HCT116 (cell line): ENCODE measurements around the gene TCF15. TPM values are rescaled to one million over a fixed set of nuclear protein-coding genes. Genes with fewer than 3 reads are reported as not detected.

Experiments used
- ATAC-seq: fragments of 200-7000 bp; cut with Tn5 transposase; 2 replicates; pipeline ENCODE4 v1.9.1; 2020; ENCODE audit warnings: mild to moderate bottlenecking, moderate library complexity
- BruUV-seq: library from RNA; stranded (reverse); fragments of 400-500 nt; replicated peaks from 2 replicates; lab custom pipeline; 2021; lab: Mats Ljungman, UMichigan
- CTCF ChIA-PET: fragments of 300-600 bp; sonication (Branson Sonifier 250); formaldehyde crosslinking; loops from one replicate; lab custom pipeline; 2021; ENCODE audit warnings: antibody characterized with exemption; lab: Charles Lee
- POLR2A ChIA-PET: fragments of 300-600, 350-600 bp; sonication (Branson Sonifier 250); formaldehyde crosslinking; loops from one replicate; lab custom pipeline; 2021; ENCODE audit warnings: antibody characterized with exemption; lab: Charles Lee
- RAD21 ChIA-PET, 2 experiments: fragments of 300-600 bp; sonication (Branson Sonifier 250); formaldehyde crosslinking; loops; one replicate each; lab custom pipeline; 2023; ENCODE audit warnings: low total read pairs in 2 of 2; ENCODE audit not compliant: uncharacterized antibody in 2 of 2, unreplicated experiment in 2 of 2, low non-redundant PET in 1 of 2; lab: Charles Lee
- DNase-seq: peaks from one replicate; pipeline ENCODE4 v3.0.0-alpha.2; 2010; ENCODE audit warnings: low read depth, low spot score
- H2AFZ ChIP-seq: fragments of 200-600 bp; shearing (Covaris generic), sonication (generic); 2 replicates; pipeline ENCODE4 v1.6.1; 2017; ENCODE audit warnings: low read depth, mixed run types, mixed read lengths, antibody characterized with exemption, low read length; ENCODE audit not compliant: poor library complexity, severe bottlenecking
- H3K27ac ChIP-seq: 2 replicates; pipeline ENCODE4 v1.5.1; 2012; ENCODE audit warnings: low read depth, low read length
- H3K27me3 ChIP-seq: fragments of 200-600 bp; sonication (generic); 2 replicates; pipeline ENCODE4 v1.6.1; 2016; ENCODE audit warnings: mixed run types, low read length, mixed read lengths; ENCODE audit not compliant: insufficient read depth
- H3K36me3 ChIP-seq, 2 experiments: fragments of 200-500 bp in 1 of 2; fragments of 200-600 bp in 1 of 2; sonication (Bioruptor generic) in 1 of 2; sonication (generic) in 1 of 2; 2 replicates each; pipeline versions ENCODE4 v1.5.1 to v1.6.1; 2014 to 2016; ENCODE audit warnings: low read length in 2 of 2, inconsistent platforms in 1 of 2, mixed read lengths in 1 of 2, mixed run types in 1 of 2; ENCODE audit not compliant: insufficient read depth in 2 of 2, control insufficient read depth in 1 of 2
- H3K4me1 ChIP-seq, 2 experiments: fragments of 200-600 bp in 1 of 2; sonication (generic) in 1 of 2; 2 replicates each; pipeline versions ENCODE4 v1.5.1 to v1.6.1; 2012 to 2017; ENCODE audit warnings: low read length in 2 of 2, inconsistent platforms in 1 of 2, mild to moderate bottlenecking in 1 of 2, mixed read lengths in 1 of 2, mixed run types in 1 of 2, moderate library complexity in 1 of 2; ENCODE audit not compliant: insufficient read depth in 2 of 2, control insufficient read depth in 1 of 2
- H3K4me2 ChIP-seq: fragments of 200-600 bp; sonication (generic); 2 replicates; pipeline ENCODE4 v1.6.1; 2017; ENCODE audit warnings: mixed run types, low read length, mixed read lengths
- H3K4me3 ChIP-seq, 2 experiments: fragments of 200-600 bp in 1 of 2; sonication (generic) in 1 of 2; replicated peaks in 1 of 2; 2 replicates each; pipeline ENCODE4 v1.5.1; 2011 to 2016; ENCODE audit warnings: low read length in 2 of 2, control low read depth in 1 of 2, low read depth in 1 of 2, mild to moderate bottlenecking in 1 of 2, mixed read lengths in 1 of 2, mixed run types in 1 of 2
- H3K79me2 ChIP-seq: fragments of 200-600 bp; sonication (generic); 2 replicates; pipeline ENCODE4 v1.6.1; 2017; ENCODE audit warnings: mild to moderate bottlenecking, mixed run types, low read length, moderate library complexity, mixed read lengths; ENCODE audit not compliant: insufficient read depth
- H3K9ac ChIP-seq: fragments of 200-600 bp; sonication (generic); 2 replicates; pipeline ENCODE4 v1.6.1; 2016; ENCODE audit warnings: low read length, mixed read lengths
- H3K9me2 ChIP-seq: fragments of 200-600 bp; sonication (generic), shearing (Covaris generic); 2 replicates; pipeline ENCODE4 v1.6.1; 2017; ENCODE audit warnings: mixed run types, mild to moderate bottlenecking, moderate library complexity; ENCODE audit not compliant: insufficient read depth
- H3K9me3 ChIP-seq, 2 experiments: fragments of 200-500 bp in 1 of 2; fragments of 200-600 bp in 1 of 2; sonication (Bioruptor generic) in 1 of 2; sonication (generic) in 1 of 2; 2 replicates each; pipeline ENCODE4 v1.6.1; 2014 to 2017; ENCODE audit warnings: low read length in 2 of 2, mixed read lengths in 2 of 2, inconsistent platforms in 1 of 2, low read depth in 1 of 2, mild to moderate bottlenecking in 1 of 2, mixed run types in 1 of 2, moderate library complexity in 1 of 2; ENCODE audit not compliant: control insufficient read depth in 1 of 2, insufficient read depth in 1 of 2
- H4K20me1 ChIP-seq: fragments of 200-600 bp; sonication (generic), shearing (Covaris generic); 2 replicates; pipeline ENCODE4 v1.6.1; 2017; ENCODE audit warnings: mixed run types, mild to moderate bottlenecking, moderate library complexity; ENCODE audit not compliant: insufficient read depth
- CEBPB ChIP-seq: IDR thresholded peaks from 2 replicates; pipeline ENCODE4 v1.6.1; 2012; ENCODE audit warnings: low read depth
- ELF1 ChIP-seq: IDR thresholded peaks from 2 replicates; pipeline ENCODE4 v1.6.1; 2012; ENCODE audit warnings: low read depth, borderline replicate concordance
- EZH2 ChIP-seq: fragments of 200-600 bp; sonication (generic); IDR thresholded peaks from 2 replicates; pipeline ENCODE4 v1.6.1; 2017; ENCODE audit warnings: antibody characterized with exemption, mixed run types
- FOSL1 ChIP-seq: IDR thresholded peaks from 2 replicates; pipeline ENCODE4 v1.6.1; 2012; ENCODE audit warnings: low read depth
- MAX ChIP-seq: IDR thresholded peaks from 2 replicates; pipeline ENCODE4 v1.6.1; 2012
- POLR2A ChIP-seq: IDR thresholded peaks from 2 replicates; pipeline ENCODE4 v1.7.0; 2011; ENCODE audit warnings: borderline replicate concordance; ENCODE audit not compliant: insufficient read depth, insufficient read length; ENCODE audit errors: extremely low read depth
- REST ChIP-seq: IDR thresholded peaks from 2 replicates; pipeline ENCODE4 v1.6.1; 2012; ENCODE audit warnings: low read depth
- SP1 ChIP-seq: IDR thresholded peaks from 2 replicates; pipeline ENCODE4 v1.6.1; 2012; ENCODE audit warnings: low read depth
- ZBTB33 ChIP-seq: IDR thresholded peaks from 2 replicates; pipeline ENCODE4 v1.6.1; 2011; ENCODE audit warnings: mild to moderate bottlenecking, low read length, moderate library complexity; ENCODE audit not compliant: insufficient replicate concordance; ENCODE audit errors: extremely low read depth
- intact Hi-C: fragments of 100-400 bp; cut with micrococcal nuclease; formaldehyde crosslinking; loops from 2 replicates; pipeline ENCODE4 v1.10.0; 2022
- total RNA-seq: library from RNA; stranded (reverse); gene quantifications from one replicate; pipeline ENCODE4 v1.2.1, GENCODE V29; 2021; ENCODE audit not compliant: unreplicated experiment
- TF ChIP-seq, protein P1 (sequence below): IDR thresholded peaks from 2 replicates; pipeline ENCODE4 v1.6.1; 2012

Gene TCF15
- total RNA-seq, 1 experiment from 2014 or later, result not detected

- Histone ChIP-seq H2AFZ (peak overlapping the region; percentile 58), H3K27me3 (no peaks in the 10 kb centered on the region), H3K9ac (no peak overlapping the region), H3K36me3 (no peaks in the 10 kb centered on the region), H3K79me2 (no peaks in the 10 kb centered on the region), H3K9me3 (no peaks in the 10 kb centered on the region), H3K4me3 (no peak overlapping the region), H3K4me1 (peaks cover 0 to 4% of the 10 kb centered on the region in 2 experiments; a peak in 2 of 4 replicates), H3K9me2 (no peaks in the 10 kb centered on the region), H3K4me2 (no peak overlapping the region), H3K27ac (no peak overlapping the region), H4K20me1 (no peaks in the 10 kb centered on the region)
- CTCF ChIA-PET, result interaction anchor here (1.2 to 3.9 kb wide), 5 partner anchors 8 to 177 kb away, joined by 3 to 29 read pairs (median 4); no protein-coding TSS in a partner anchor
- intact Hi-C loops, result loop anchor here (10.0 kb wide), 2 partner anchors 202 to 392 kb away; partner anchors contain the start of gene SLC52A3
- TF ChIP-seq, protein P1, sequence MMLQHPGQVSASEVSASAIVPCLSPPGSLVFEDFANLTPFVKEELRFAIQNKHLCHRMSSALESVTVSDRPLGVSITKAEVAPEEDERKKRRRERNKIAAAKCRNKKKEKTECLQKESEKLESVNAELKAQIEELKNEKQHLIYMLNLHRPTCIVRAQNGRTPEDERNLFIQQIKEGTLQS, result no peak
- no peak for ATAC-seq
- BruUV-seq, result no TSS peak
- RAD21 ChIA-PET, result no interaction called here
- POLR2A ChIA-PET, result interaction anchor here (1.4 kb wide), 1 partner anchor 83 kb away, joined by 5 read pairs; no protein-coding TSS in a partner anchor
- DNase-seq, result no peak
Observed at GRCh38 chr20:562232-562897, 47.7 kb downstream of the TCF15 start.

DNA sequence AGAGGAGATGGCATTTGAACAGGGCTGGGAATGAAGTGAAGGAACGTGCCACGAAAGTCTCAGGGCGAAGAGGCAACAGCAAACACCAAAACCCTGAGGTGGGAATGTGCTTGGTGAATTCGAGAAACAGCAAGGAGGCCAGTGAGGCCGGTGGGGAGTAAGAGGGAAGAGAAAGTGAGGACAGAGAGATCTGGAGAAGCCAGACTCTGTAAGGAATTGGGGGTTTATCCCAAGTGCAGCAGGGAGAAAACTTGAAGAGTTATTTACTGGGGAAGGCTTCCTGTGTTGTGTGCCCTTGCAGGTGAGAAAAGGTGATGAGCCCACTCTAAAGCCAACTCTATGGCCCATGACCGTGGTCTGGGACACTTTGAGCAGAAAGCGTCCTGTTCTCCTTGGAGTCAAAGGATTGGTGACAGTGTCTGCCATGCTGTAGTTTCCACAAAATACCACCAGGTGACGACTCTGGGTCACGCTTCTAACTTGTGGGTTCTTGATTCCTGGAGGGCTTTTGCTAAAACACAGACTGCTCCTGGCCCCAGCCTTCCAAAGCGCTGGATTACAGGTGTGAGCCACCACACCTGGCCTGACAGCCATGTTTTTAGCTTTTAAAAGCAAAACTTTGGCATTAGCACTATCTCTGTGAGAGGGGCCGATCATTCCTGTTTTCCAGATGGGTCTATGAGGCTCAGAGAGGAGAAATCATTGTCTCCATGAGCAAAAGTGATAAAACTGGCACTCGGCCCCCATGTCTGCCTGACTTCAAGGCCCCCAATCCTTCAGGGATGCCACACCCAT lies 48.5 kb downstream of the TCF15 start:
- H3K36me3 ChIP-seq, result no peaks in the 10 kb centered on the region
- H4K20me1 ChIP-seq, result no peaks in the 10 kb centered on the region
- H2AFZ ChIP-seq, result peak overlapping the region; percentile 79
- H3K79me2 ChIP-seq, result no peaks in the 10 kb centered on the region
- ChIA-PET RAD21 (interaction anchor here (1.0 kb wide), 2 partner anchors 83 to 84 kb away, joined by 4 to 6 read pairs; no protein-coding TSS in a partner anchor), CTCF (interaction anchor here (1.2 to 3.9 kb wide), 8 partner anchors 9 to 207 kb away, joined by 3 to 29 read pairs (median 6); partner anchors contain the start of gene SLC52A3), POLR2A (interaction anchor here (1.4 kb wide), 1 partner anchor 84 kb away, joined by 5 read pairs; no protein-coding TSS in a partner anchor)
- no TSS peak for BruUV-seq
- no peaks in the 10 kb centered on the region for H3K27me3 ChIP-seq
- no peak overlapping the region for H3K27ac ChIP-seq
- DNase-seq (peak; percentile 73), ATAC-seq (peak; percentile 95)
- H3K9me2 ChIP-seq, result no peaks in the 10 kb centered on the region
- peak overlapping the region; percentile 40 for H3K4me2 ChIP-seq
- H3K4me3 ChIP-seq, result no peak overlapping the region
- H3K4me1 ChIP-seq, result 0 out of 4 replicates have a peak, but pooled peaks cover 0 to 3% of the 10 kb centered on the region in 2 experiments
- H3K9me3 ChIP-seq, result no peaks in the 10 kb centered on the region
- intact Hi-C loops, result loop anchor here (1.0 to 10.0 kb wide), 5 partner anchors 84 to 393 kb away; partner anchors contain the start of gene SLC52A3
- no peak overlapping the region for H3K9ac ChIP-seq
- TF ChIP-seq EZH2 (no peak), FOSL1 (no peak), ZBTB33 (no peak), SP1 (no peak), MAX (no peak), ELF1 (no peak), CEBPB (no peak), REST (no peak), POLR2A (no peak)
